22Rv1 (cell line): Measurements from ENCODE around the gene F2R.

Source experiments
- CTCF ChIP-seq: fragments of 450-650 bp; IDR thresholded peaks from 2 replicates; pipeline ENCODE4 v1.5.1; 2017; ENCODE audit warnings: mild to moderate bottlenecking
- ZFX ChIP-seq: fragments of 450-650 bp; IDR thresholded peaks from 2 replicates; pipeline ENCODE4 v1.6.1; 2017; ENCODE audit warnings: antibody characterized with exemption, borderline replicate concordance

- TF ChIP-seq CTCF = no peak
- TF ChIP-seq ZFX = no peak
These were observed 42.8 kb upstream of the F2R start for GRCh38 chr5:76673125-76673524.
